PC-9 (cell line): Measurements from ENCODE around the gene ZNF528.

Experiments used
- EZH2 ChIP-seq: fragments of 200-600 bp; sonication (generic); IDR thresholded peaks from 2 replicates; pipeline ENCODE4 v1.8.0; 2017; ENCODE audit warnings: antibody characterized with exemption, low read depth
- TF ChIP-seq, protein P1 (sequence below): fragments of 200-600 bp; sonication (generic); conservative IDR thresholded peaks from 2 replicates; pipeline ENCODE4 v1.6.1; 2017; ENCODE audit warnings: mixed run types, antibody characterized with exemption, mild to moderate bottlenecking, moderate library complexity

DNA sequence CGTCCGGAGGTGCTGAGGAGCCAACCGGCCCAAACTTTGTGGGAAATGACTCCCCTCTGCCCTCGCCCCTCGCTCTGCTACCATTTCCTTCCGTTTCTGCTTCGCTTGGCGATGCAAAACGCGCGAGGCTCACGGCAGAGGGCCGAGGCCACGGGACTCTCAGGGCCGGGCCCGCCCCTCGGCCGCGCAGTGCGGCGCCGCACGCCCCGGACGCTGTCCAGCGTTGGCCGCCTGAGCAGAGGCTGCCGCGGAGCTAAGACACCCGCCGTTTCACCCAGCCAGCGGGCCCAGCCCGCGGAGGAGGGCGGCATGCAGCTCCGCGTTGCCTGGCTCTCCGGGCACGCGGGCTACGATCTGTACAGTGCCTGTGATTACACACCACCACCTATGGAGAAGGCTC is 53.6 kb downstream of the ZNF528 start:
- TF ChIP-seq EZH2: no peak
- TF ChIP-seq, protein P1, sequence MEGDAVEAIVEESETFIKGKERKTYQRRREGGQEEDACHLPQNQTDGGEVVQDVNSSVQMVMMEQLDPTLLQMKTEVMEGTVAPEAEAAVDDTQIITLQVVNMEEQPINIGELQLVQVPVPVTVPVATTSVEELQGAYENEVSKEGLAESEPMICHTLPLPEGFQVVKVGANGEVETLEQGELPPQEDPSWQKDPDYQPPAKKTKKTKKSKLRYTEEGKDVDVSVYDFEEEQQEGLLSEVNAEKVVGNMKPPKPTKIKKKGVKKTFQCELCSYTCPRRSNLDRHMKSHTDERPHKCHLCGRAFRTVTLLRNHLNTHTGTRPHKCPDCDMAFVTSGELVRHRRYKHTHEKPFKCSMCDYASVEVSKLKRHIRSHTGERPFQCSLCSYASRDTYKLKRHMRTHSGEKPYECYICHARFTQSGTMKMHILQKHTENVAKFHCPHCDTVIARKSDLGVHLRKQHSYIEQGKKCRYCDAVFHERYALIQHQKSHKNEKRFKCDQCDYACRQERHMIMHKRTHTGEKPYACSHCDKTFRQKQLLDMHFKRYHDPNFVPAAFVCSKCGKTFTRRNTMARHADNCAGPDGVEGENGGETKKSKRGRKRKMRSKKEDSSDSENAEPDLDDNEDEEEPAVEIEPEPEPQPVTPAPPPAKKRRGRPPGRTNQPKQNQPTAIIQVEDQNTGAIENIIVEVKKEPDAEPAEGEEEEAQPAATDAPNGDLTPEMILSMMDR: no peak
